SU-DHL-6 (cell line): ENCODE results near the gene MICAL1.

Experiments
- H2AFZ ChIP-seq: fragments of 200-600 bp; sonication (generic); 2 replicates; pipeline ENCODE4 v1.6.1; 2014; ENCODE audit warnings: low read depth, mild to moderate bottlenecking, moderate library complexity, mixed read lengths, antibody characterized with exemption, low read length; ENCODE audit not compliant: severe bottlenecking
- H3F3A ChIP-seq: fragments of 200-600 bp; shearing (Covaris generic); 2 replicates; pipeline ENCODE4 v1.6.0; 2016; ENCODE audit warnings: antibody characterized with exemption, mild to moderate bottlenecking; ENCODE audit not compliant: insufficient read depth
- H3K27ac ChIP-seq: fragments of 200-600 bp; sonication (generic); 2 replicates; pipeline ENCODE4 v1.5.1; 2016; ENCODE audit warnings: low read depth, mild to moderate bottlenecking, low read length, moderate library complexity, mixed read lengths
- H3K27me3 ChIP-seq: fragments of 200-600 bp; sonication (generic), shearing (Covaris generic); 2 replicates; pipeline ENCODE4 v1.6.0; 2014; ENCODE audit warnings: mild to moderate bottlenecking, low read length
- H3K36me3 ChIP-seq: fragments of 200-600 bp; sonication (generic); 2 replicates; pipeline ENCODE4 v1.6.1; 2014; ENCODE audit warnings: mild to moderate bottlenecking, low read length, mixed read lengths
- H3K4me2 ChIP-seq: fragments of 300-600, 200-600 bp; shearing (Covaris generic), sonication (generic); 2 replicates; pipeline ENCODE4 v1.6.0; 2014; ENCODE audit warnings: low read length, low read depth, mild to moderate bottlenecking; ENCODE audit not compliant: poor library complexity, severe bottlenecking
- H3K4me3 ChIP-seq: fragments of 200-600 bp; sonication (generic); 2 replicates; pipeline ENCODE4 v1.5.1; 2014; ENCODE audit warnings: antibody characterized with exemption, low read length, mild to moderate bottlenecking, mixed read lengths; ENCODE audit not compliant: insufficient read depth, poor library complexity, severe bottlenecking
- H3K79me2 ChIP-seq: fragments of 200-600 bp; sonication (generic); 2 replicates; pipeline ENCODE4 v1.6.1; 2014; ENCODE audit warnings: mild to moderate bottlenecking, low read length, moderate library complexity; ENCODE audit not compliant: insufficient read depth
- H3K9ac ChIP-seq: fragments of 200-600 bp; sonication (generic); 2 replicates; pipeline ENCODE4 v1.7.0; 2014; ENCODE audit warnings: mild to moderate bottlenecking, low read length
- H3K9me2 ChIP-seq: fragments of 200-600 bp; sonication (generic); replicated peaks from 2 replicates; pipeline ENCODE4 v1.6.1; 2014; ENCODE audit warnings: low read length; ENCODE audit not compliant: insufficient read depth
- H3K9me3 ChIP-seq: fragments of 200-600 bp; sonication (generic); 2 replicates; pipeline ENCODE4 v1.6.1; 2014; ENCODE audit warnings: low read length, mixed read lengths; ENCODE audit not compliant: insufficient read depth
- H4K20me1 ChIP-seq: fragments of 200-600 bp; sonication (generic); 2 replicates; pipeline ENCODE4 v1.6.1; 2014; ENCODE audit warnings: low read depth, mild to moderate bottlenecking, antibody characterized with exemption, low read length, moderate library complexity, mixed read lengths
- CTCF ChIP-seq: fragments of 200-600 bp; sonication (generic); IDR thresholded peaks from one replicate; pipeline ENCODE4 v1.5.1; 2017; ENCODE audit warnings: antibody characterized with exemption, mild to moderate bottlenecking, low read length, moderate library complexity; ENCODE audit not compliant: insufficient read depth, poor library complexity, severe bottlenecking
- EZH2phosphoT487 ChIP-seq: fragments of 200-600 bp; sonication (generic), shearing (Covaris generic); conservative IDR thresholded peaks from 2 replicates; pipeline ENCODE4 v1.6.1; 2018; ENCODE audit warnings: mild to moderate bottlenecking, antibody characterized with exemption, low read length, moderate library complexity, mixed read lengths

The MICAL1 gene

GRCh38 chr6:109453156-109453555, 2.4 kb downstream of the MICAL1 start:
- Histone ChIP-seq H3K9me3 (no peaks in the 10 kb centered on the region), H3K4me3 (no peak overlapping the region), H4K20me1 (no peaks in the 10 kb centered on the region), H3K9ac (no peak overlapping the region), H3K27me3 (no peaks in the 10 kb centered on the region), H3K4me2 (no peak overlapping the region), H3K79me2 (peaks cover 7% of the 10 kb centered on the region; the same call in 1 of the 2 replicates), H3K36me3 (no peaks in the 10 kb centered on the region; the same call in 1 of the 2 replicates), H3K27ac (0 out of 2 replicates have a peak overlapping the region, but pooled peaks have one; percentile 7), H3F3A (peaks cover 27% of the 10 kb centered on the region), H2AFZ (no peak overlapping the region), H3K9me2 (no peaks in the 10 kb centered on the region)
- no peak for TF ChIP-seq CTCF
- TF ChIP-seq EZH2phosphoT487: no peak

- Histone ChIP-seq H3K4me2 (no peak overlapping the region), H3K4me3 (no peak overlapping the region), H3K9me3 (no peaks in the 10 kb centered on the region), H3K79me2 (peaks cover 7% of the 10 kb centered on the region; the same call in 1 of the 2 replicates), H3K9ac (no peak overlapping the region), H2AFZ (no peak overlapping the region), H4K20me1 (no peaks in the 10 kb centered on the region), H3F3A (peaks cover 18% of the 10 kb centered on the region), H3K27ac (no peak overlapping the region), H3K36me3 (no peaks in the 10 kb centered on the region; the same call in 1 of the 2 replicates), H3K27me3 (no peaks in the 10 kb centered on the region), H3K9me2 (no peaks in the 10 kb centered on the region)
- TF ChIP-seq CTCF (no peak), EZH2phosphoT487 (no peak)
Observed at GRCh38 chr6:109452181-109452580, 3.4 kb downstream of the MICAL1 start.

GRCh38 chr6:109451376-109451775, 4.2 kb downstream of the MICAL1 start:
- no peaks in the 10 kb centered on the region for H3K27me3 ChIP-seq
- H3K9me2 ChIP-seq: no peaks in the 10 kb centered on the region
- peaks cover 10% of the 10 kb centered on the region; the same call in 1 of the 2 replicates for H3F3A ChIP-seq
- no peak overlapping the region for H3K27ac ChIP-seq
- H3K9me3 ChIP-seq: no peaks in the 10 kb centered on the region
- H3K4me2 ChIP-seq: no peak overlapping the region
- no peaks in the 10 kb centered on the region; the same call in 1 of the 2 replicates for H3K36me3 ChIP-seq
- H2AFZ ChIP-seq: no peak overlapping the region
- TF ChIP-seq EZH2phosphoT487 (no peak), CTCF (no peak)
- no peak overlapping the region for H3K4me3 ChIP-seq
- no peaks in the 10 kb centered on the region for H4K20me1 ChIP-seq
- no peak overlapping the region for H3K9ac ChIP-seq
- H3K79me2 ChIP-seq: peaks cover 7% of the 10 kb centered on the region; the same call in 1 of the 2 replicates
